ENCODE measurements around the gene PGAM4. TPM values are rescaled to one million over a fixed set of nuclear protein-coding genes. Genes with fewer than 3 reads are reported as not detected.

Gene PGAM4
- total RNA-seq, 4 donors from 2014 or later = not detected

DNA sequence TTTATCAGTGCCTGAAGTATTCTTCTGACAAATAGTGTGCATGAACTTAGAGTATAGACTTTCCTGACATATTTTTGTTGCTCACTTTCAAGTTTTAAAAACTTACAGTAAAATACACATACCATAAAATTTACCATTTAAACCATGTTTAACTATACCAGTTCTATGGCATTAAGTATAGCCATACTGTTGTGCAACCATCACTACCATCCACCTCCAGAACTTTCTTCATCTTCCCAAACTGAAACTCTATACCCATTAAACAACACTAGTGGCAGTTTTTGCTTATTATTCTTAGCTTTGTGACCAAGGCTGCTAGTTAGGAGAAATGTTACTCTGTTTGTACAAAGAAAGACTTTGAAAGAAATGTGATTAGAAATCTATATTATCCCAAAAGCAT, 33.1 kb downstream of the PGAM4 start:
- H3K4me3 ChIP-seq (replicated peaks in 1 of 3) = no peak overlapping the region
- no peaks in the 10 kb centered on the region for H3K9me3 ChIP-seq
- no peak for DNase-seq
- H3K36me3 ChIP-seq = no peaks in the 10 kb centered on the region
- H3K4me1 ChIP-seq = no peaks in the 10 kb centered on the region
- no peak for TF ChIP-seq POLR2A (IDR thresholded peaks at IDR 0.05)
- TF ChIP-seq, protein P1, sequence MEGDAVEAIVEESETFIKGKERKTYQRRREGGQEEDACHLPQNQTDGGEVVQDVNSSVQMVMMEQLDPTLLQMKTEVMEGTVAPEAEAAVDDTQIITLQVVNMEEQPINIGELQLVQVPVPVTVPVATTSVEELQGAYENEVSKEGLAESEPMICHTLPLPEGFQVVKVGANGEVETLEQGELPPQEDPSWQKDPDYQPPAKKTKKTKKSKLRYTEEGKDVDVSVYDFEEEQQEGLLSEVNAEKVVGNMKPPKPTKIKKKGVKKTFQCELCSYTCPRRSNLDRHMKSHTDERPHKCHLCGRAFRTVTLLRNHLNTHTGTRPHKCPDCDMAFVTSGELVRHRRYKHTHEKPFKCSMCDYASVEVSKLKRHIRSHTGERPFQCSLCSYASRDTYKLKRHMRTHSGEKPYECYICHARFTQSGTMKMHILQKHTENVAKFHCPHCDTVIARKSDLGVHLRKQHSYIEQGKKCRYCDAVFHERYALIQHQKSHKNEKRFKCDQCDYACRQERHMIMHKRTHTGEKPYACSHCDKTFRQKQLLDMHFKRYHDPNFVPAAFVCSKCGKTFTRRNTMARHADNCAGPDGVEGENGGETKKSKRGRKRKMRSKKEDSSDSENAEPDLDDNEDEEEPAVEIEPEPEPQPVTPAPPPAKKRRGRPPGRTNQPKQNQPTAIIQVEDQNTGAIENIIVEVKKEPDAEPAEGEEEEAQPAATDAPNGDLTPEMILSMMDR (IDR thresholded peaks at IDR 0.05) = no peak
- H3K27me3 ChIP-seq = no peaks in the 10 kb centered on the region
- H3K27ac ChIP-seq = no peak overlapping the region
- intact Hi-C loops (cut with DNase I) = no loop called here

DNA sequence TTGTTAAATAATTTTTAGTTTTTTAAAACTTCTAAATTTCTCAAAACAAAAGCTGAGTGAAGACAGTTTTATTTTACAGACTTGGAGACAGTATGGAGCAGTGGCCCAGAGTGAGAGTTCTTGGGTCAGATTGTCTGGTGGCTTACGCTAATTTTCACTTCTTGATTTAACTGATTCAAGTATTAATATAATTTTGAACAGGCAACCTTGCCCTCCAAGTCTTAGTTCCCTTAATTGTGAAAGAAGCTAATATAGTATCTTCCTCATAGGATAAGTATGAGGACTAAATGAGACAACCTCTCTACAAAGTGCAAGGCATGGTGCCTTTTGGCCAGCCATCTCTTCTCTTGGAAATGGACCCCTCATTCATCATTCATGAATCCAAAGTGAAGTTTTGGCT, 33.6 kb downstream of the PGAM4 start:
- TF ChIP-seq, protein P1 (IDR thresholded peaks at IDR 0.05) = no peak
- TF ChIP-seq POLR2A (IDR thresholded peaks at IDR 0.05) = no peak
- Histone ChIP-seq H3K27ac (no peak overlapping the region), H3K36me3 (no peaks in the 10 kb centered on the region), H3K4me3 (replicated peaks in 1 of 3) (no peak overlapping the region), H3K4me1 (no peaks in the 10 kb centered on the region), H3K9me3 (no peaks in the 10 kb centered on the region), H3K27me3 (no peaks in the 10 kb centered on the region)
- no peak for DNase-seq
- WGBS, 2 donors = 87 to 89% methylated on average over 1 of the region's 1 CpG
- intact Hi-C loops (cut with DNase I) = no loop called here

DNA sequence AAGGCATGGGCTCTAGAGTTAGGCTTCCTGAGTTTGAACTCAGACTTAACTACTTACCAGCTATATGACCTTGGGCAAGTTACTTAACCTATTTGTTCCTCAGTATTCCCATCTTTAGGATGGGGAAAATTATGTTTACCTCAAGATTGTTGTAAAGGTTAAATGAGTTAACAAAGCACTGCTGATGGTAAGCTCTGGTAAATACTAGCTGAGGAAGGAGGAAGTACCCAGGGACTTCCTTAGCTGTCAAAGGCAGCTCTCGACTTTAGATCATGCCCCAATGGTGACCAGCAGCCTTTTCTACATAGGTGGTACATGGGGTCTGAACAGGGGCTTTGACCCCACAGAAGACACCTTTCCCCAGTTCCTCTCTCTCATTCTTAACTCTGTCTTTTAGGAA, 38.9 kb downstream of the PGAM4 start:
- no peaks in the 10 kb centered on the region for H3K36me3 ChIP-seq
- no peaks in the 10 kb centered on the region for H3K27me3 ChIP-seq
- no peaks in the 10 kb centered on the region for H3K4me1 ChIP-seq
- WGBS, 2 donors = 73 to 83% methylated on average over 1 of the region's 1 CpG
- no peak for DNase-seq
- H3K4me3 ChIP-seq (replicated peaks in 1 of 3) = no peak overlapping the region
- intact Hi-C loops (cut with DNase I) = no loop called here
- H3K9me3 ChIP-seq = no peaks in the 10 kb centered on the region
- no peak overlapping the region for H3K27ac ChIP-seq
- no peak for TF ChIP-seq POLR2A (IDR thresholded peaks at IDR 0.05)
- TF ChIP-seq, protein P1 (IDR thresholded peaks at IDR 0.05) = no peak

DNA sequence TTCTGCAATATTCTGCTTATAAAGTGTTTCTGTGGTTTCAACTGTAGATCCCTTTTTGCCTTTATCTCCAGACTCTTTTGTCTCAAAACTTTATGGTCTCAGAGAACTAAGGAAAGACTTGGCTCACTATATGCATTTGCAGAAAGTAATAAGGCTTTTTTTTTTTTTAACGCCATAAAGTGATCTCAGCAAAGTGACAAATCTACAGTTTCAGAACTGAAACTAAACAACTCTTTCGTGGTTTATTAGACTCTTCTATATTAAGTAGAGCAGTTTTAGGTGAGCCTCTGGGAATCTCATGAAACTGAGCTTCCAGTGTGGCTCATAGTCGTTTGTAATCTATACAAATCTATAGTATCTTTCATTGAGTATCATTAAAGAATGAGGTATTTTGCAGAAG, 43.7 kb downstream of the PGAM4 start:
- Histone ChIP-seq H3K4me3 (replicated peaks in 1 of 3) (no peak overlapping the region), H3K4me1 (no peaks in the 10 kb centered on the region), H3K27me3 (no peaks in the 10 kb centered on the region), H3K36me3 (no peaks in the 10 kb centered on the region), H3K9me3 (no peaks in the 10 kb centered on the region), H3K27ac (no peak overlapping the region)
- 72 to 78% methylated on average over 3 of the region's 3 CpGs for WGBS, 2 donors
- no peak for DNase-seq
- TF ChIP-seq, protein P1 (IDR thresholded peaks at IDR 0.05) = no peak
- no peak for TF ChIP-seq POLR2A (IDR thresholded peaks at IDR 0.05)
- intact Hi-C loops (cut with DNase I) = no loop called here

DNA sequence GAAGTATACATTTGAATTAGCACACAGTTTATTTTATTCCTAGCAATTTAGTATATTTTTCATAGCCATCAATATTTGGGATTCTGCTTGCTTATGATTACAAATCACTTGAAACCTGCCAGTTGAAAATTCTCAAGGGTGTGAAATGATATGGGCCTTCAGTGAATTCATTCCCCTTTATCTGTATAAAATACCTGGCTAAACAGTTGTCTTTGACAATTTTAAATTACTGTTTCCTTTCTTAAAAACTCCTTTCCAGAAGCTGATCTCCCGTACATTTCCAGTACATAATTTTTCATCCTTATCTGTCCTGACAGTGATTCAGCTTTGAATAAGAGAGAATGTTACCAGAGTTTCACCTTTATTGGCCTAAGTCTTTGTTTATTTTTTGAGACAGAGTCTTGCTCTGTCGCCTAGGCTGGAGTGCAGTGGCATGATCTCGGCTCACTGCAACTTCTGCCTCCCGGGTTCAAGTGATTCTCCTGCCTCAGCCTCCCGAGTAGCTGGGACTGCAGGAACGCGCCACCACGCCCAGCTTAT, 45.0 kb downstream of the PGAM4 start:
- Histone ChIP-seq H3K9me3 (no peaks in the 10 kb centered on the region), H3K36me3 (no peaks in the 10 kb centered on the region), H3K27me3 (no peaks in the 10 kb centered on the region), H3K4me1 (no peaks in the 10 kb centered on the region), H3K27ac (no peak overlapping the region), H3K4me3 (replicated peaks in 1 of 3) (no peak overlapping the region)
- TF ChIP-seq POLR2A (IDR thresholded peaks at IDR 0.05) = no peak
- TF ChIP-seq, protein P1 (IDR thresholded peaks at IDR 0.05) = no peak
- WGBS, 2 donors = 96 to 97% methylated on average over 8 of the region's 8 CpGs
- no peak for DNase-seq
- intact Hi-C loops (cut with DNase I) = no loop called here

Measured in thyroid gland (tissue), 4 donors.